NOMO-1 treated with dmso at 0.1 percent for 144 hours (cell line): ENCODE measurements around the gene PRND.
"Not testable (repeated sequence)": the region's sequence is repeated elsewhere in the genome, so short reads cannot be mapped to it uniquely, and the experiment has no call there.

Experiments
- DNase-seq: peaks from one replicate; lab custom pipeline; 2025; ENCODE audit not compliant: unreplicated experiment; lab: John Stamatoyannopoulos, UW

The PRND gene, protein sequence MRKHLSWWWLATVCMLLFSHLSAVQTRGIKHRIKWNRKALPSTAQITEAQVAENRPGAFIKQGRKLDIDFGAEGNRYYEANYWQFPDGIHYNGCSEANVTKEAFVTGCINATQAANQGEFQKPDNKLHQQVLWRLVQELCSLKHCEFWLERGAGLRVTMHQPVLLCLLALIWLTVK

GRCh38 chr20:4721719-4722118 is at the start of gene PRND:
Gene PRND, plus strand, starts transcription at chr20:4721909. Its CDS starts 2,643 bp downstream, at chr20:4724552.
- DNase-seq = no peak

GRCh38 chr20:4672948-4673347 is 48.8 kb upstream of the PRND start:
- DNase-seq = no peak

- no peak for DNase-seq
Measured at GRCh38 chr20:4673371-4674001, 48.2 kb upstream of the PRND start.

- no peak for DNase-seq
Measured at GRCh38 chr20:4674672-4675071, 47.0 kb upstream of the PRND start.

- DNase-seq = no peak
Measured at GRCh38 chr20:4677846-4678245, 43.9 kb upstream of the PRND start.

GRCh38 chr20:4681401-4681800 is 40.3 kb upstream of the PRND start:
- DNase-seq = no peak

DNA sequence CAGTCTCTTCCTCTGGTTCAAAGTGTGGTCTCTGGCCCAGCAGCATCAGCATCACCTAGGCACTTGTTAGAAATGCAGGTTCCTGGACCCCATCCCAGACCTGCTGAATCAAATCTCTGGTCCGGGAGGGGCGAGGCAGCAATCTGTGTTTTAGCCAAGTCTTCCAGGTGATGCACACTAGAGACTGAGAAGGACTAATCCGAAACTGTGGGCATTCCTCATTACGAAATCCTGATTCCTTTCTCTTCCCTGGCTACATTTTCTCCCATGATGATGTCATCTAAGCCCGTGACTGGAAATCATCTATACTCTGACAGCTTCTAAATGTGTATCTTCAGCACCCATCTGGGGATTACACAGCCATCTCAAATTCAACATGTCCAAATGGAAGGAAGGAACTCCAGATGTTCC is 39.7 kb upstream of the PRND start:
- no peak for DNase-seq

- no peak for DNase-seq
Measured at GRCh38 chr20:4682682-4683081, 39.0 kb upstream of the PRND start.

DNA sequence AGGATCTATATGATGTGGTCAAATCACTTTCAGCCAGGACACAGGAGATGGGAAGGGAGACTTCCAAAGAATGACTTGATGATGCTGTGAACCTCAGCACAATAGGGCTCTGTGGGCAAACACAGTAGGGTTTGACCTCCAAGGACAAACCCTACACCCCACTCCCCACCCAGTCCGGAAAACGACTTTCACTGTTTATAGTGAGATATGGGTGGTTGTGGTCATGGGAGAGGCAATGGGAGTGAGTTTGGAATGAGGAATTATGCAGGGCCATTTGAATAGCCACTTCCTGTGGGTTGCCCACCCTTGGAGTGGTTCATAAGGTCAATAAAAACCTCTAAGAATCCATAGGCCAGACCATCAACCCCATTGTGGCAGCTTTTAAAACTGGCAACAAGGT is 38.4 kb upstream of the PRND start:
- no peak for DNase-seq

GRCh38 chr20:4684837-4685413 is 36.8 kb upstream of the PRND start:
- no peak for DNase-seq

- no peak for DNase-seq
Measured at GRCh38 chr20:4685923-4686221, 35.8 kb upstream of the PRND start.

DNA sequence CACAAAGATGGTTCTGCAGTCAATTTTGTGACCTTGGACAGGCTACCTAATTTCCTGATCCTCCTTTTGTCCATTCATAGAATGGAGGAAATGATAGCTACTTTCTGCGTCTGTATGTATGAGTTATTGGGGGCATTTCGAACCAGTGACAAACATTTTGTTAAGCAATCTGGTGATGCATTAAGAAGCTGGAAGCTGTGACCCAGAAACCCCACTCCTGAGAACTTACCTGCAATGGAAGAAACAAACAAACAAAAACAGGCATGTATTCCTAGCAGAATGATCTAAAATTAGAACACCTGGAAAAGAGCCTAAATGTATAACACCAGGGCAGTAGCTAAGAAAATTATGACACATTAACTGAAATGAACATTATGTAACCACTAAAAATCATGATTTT is 33.4 kb upstream of the PRND start:
- DNase-seq = no peak

GRCh38 chr20:4689220-4689619 is 32.5 kb upstream of the PRND start:
- no peak for DNase-seq

DNA sequence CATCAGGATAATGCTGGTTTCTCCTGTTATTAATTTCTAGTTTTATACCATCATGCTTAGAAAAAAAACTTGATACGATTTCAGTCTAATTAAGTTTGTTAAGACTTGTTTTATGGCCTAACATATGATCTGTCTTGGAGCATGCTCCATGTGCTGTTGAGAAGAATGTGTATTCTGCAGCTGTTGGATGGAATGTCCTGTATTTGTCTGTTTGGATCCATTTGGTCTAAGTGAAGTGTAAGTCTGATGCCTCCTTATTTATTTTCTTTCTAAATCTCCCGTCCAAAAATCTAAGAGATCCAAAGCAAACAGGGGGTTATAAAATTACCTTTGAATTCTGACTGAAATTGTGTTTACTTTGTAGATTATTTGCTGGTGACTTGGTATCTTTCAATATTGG is 30.0 kb upstream of the PRND start:
- no peak for DNase-seq

- no peak for DNase-seq
Measured at GRCh38 chr20:4694076-4694475, 27.6 kb upstream of the PRND start.

DNA sequence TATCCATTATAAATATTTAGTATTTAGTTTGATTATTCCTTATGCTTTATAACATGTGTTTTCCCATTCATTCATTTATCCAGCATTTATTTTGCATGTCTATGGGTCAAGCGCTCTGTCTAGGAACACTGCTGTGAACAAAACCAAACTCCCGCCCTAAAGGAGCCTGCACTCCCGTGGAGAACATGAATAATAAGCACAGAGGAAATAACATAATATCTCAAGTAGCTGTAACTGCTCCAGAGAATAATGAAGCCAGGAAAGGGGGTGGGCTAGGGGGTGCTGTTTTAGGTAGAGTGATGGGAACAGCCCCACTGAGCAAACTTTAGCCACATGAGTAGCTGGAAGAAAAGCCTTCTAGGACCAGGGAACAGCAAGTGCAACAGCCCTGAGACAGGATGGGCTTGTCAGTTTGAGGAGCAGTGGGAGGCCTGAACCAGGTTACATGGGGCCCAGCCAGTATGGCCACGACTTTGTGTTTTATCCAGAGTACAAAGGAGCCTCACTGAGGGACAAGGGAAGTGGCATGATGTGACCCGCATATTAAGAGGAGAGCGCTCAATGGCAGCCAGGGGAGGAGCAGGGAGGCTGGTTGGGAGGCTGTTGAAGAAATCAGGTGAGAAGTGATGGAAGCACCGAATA is 24.4 kb upstream of the PRND start:
- DNase-seq = no peak

GRCh38 chr20:4697831-4698221 is 23.9 kb upstream of the PRND start:
- no peak for DNase-seq

DNA sequence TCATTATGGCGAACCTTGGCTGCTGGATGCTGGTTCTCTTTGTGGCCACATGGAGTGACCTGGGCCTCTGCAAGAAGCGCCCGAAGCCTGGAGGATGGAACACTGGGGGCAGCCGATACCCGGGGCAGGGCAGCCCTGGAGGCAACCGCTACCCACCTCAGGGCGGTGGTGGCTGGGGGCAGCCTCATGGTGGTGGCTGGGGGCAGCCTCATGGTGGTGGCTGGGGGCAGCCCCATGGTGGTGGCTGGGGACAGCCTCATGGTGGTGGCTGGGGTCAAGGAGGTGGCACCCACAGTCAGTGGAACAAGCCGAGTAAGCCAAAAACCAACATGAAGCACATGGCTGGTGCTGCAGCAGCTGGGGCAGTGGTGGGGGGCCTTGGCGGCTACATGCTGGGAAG is 22.5 kb upstream of the PRND start:
- no peak for DNase-seq

GRCh38 chr20:4699957-4700356 is 21.8 kb upstream of the PRND start:
- no peak for DNase-seq

- DNase-seq = no peak
Measured at GRCh38 chr20:4702562-4703280, 19.0 kb upstream of the PRND start.

DNA sequence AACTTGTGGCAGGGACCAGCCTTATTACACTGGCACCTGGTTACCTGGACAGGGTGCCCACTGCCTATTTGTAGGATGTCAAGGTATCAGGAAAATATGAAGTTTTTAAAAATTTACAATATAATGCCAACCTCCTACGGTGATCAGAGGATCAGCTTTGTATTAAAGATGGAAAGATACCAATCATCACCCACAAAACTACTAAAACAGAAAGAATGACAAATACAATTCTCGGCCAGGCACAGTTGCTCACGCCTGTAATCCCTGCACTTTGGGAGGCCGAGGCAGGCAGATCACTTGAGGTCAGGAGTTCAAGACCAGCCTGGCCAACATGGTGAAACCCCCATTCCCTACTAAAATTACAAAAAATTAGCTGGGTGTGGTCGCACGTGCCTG is 18.4 kb upstream of the PRND start:
- no peak for DNase-seq

- not testable (repeated sequence) for DNase-seq
Measured at GRCh38 chr20:4706941-4707340, 14.8 kb upstream of the PRND start.
